ENCODE measurements around the gene MXD4. TPM values are rescaled to one million over a fixed set of nuclear protein-coding genes. Genes with fewer than 3 reads are reported as not detected.
"Not testable (repeated sequence)": the region's sequence is repeated elsewhere in the genome, so short reads cannot be mapped to it uniquely, and the experiment has no call there.

The MXD4 gene
- total RNA-seq, 1 experiment from 2014 or later = 22.1 TPM

DNA sequence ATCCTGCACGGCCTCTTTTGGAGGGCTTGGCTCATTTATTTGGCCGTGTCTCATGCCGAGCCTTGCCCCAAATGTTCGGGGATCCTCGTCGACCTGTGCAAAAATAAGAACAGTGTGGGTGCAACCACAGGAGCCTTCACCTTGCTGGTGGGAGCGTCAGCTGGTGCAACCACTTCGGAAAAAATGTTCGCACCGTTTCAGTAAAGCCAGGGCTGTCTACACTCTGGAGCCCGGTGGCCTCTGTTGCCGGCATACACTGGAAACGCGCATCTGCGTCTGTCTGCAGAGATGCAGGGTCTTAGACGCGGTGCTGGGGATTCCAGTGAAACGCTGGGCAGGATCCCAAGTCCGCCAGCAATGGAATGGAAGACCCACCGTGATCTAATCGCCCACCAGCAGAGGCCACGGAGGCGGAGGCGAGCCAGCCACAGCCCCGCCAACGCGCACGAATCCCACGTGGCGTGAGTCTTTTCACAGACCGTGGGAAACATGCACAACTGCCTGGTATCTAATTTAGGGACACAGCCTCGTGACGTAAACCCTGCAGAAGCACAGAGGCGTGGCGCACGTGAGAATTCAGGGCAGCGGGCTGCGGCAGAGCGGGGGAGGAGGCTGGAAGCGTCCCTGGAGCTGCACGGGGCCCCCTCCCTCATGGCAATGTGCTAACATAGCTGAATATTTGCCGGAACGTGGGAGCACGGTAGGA is 13.8 kb upstream of the MXD4 start:
- no peak for DNase-seq (ENCODE audit: low spot score)

DNA sequence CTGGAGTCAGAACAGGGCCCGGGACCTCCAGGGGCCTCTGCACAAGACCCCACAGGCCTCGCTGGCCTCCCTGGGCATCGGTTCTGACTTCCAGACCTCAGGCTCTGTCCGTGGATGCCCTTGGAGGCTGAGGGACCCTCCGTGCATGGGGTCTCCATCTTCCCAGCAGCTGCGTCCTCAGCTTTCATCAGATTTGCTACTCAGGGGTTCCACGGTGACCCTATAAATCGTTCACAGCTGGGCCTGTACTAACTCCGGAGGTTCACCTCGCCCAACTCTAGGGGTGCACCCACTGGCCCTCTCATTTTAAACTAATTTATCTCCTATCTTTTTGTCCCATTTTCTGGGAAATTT is 13.1 kb upstream of the MXD4 start:
- not testable (repeated sequence) for DNase-seq (ENCODE audit: low spot score)

DNA sequence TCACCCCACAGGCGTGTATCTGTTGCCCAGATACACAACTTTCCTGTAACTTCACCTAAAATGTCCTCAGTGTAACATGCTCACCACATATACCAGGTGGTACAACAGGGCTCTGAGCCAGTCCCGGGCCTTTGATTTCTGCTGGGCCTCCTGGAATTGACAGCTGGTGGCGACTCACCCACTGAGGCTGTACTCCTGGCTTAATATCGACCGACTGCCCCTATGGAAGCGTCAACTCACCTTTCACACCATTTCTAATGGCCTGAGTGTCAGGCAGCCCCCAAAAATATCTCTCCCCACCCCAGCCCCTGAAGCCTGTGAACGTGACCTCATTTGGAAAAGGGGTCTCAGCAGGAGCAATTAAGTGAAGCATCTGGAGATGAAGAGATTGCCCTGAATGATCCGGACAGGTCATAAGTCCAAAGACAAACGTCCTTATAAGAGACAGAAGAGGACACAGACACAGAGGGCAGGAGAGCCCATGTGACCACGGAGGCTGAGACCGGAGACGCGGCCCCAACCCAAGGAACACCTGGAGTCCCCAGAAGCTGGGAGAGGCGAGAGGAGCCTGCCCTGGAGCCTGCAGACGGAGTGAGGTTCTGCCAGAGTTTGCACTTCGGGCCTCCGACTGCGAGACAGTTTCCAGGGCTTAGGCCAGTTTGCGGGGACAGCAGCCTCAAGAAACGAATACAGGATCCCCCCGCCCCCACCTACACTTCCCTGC is 12.6 kb upstream of the MXD4 start:
- DNase-seq (ENCODE audit: low spot score) = no peak

DNA sequence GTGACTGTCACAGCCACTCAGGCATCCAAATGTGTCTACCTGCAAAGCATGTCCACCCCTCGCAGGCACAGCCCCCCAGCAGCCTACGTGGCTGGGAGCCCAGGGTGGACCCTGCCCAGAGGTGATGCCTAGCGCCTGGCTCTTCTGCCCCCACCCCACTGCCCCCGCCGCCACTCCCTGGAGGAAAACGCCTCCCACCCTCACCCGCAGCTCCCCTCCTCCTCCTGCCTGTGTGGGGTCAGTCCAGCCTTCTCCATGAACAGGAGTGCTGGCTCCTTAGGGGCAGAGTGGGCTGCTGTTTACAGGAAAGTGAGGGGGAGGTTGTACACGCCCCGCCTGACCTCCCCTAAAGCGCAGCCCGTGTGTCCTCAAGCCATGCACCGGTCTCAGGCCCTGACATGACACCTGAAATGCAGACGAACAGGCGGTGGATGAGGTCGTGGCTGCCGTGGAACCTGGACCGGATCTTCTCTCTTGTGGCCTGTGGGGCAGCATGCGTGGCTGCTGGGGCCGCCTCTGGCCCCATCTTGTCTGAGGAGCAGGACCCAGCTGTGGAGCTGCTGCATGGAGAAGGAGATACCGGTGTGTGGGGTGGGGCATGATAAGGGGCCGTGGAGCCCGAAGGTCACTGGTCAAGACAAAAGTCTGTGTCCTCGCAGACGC is 11.9 kb upstream of the MXD4 start:
- DNase-seq (ENCODE audit: low spot score) = no peak

DNA sequence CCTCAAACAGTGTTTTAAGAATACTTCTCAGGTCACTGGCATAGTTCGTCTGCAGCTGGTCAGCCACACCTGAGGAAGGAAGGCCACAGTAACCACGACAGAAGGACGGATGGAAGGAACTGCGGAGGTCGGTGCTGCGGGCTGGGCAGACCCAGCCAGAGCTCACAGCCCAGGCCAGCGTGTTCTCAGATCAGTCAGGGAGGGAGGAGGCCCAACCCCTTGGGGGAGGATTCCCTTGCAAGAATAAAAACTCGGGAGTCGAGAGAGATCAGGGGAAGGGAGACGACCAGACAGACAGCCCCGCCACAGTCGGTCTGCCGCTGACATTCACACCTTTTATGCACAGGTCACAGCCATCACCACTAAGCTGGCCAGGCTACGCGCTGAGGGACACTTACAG is 11.3 kb upstream of the MXD4 start:
- DNase-seq (ENCODE audit: low spot score) = no peak

DNA sequence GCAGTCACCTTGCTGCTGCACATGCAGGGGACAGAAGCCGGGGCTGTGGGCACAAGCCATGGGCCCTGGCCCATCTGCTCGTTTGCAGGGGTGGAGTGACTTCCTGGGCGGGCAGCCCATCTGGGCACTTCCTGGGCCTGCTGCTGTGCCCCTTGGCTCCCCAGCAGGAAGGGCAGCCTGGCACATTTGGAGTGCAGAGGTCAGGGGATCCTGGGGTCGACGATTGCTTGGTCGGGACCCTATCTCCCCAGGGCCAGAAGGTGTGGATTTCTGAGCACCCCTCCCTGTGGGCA is 10.9 kb upstream of the MXD4 start:
- no peak for DNase-seq (ENCODE audit: low spot score)

DNA sequence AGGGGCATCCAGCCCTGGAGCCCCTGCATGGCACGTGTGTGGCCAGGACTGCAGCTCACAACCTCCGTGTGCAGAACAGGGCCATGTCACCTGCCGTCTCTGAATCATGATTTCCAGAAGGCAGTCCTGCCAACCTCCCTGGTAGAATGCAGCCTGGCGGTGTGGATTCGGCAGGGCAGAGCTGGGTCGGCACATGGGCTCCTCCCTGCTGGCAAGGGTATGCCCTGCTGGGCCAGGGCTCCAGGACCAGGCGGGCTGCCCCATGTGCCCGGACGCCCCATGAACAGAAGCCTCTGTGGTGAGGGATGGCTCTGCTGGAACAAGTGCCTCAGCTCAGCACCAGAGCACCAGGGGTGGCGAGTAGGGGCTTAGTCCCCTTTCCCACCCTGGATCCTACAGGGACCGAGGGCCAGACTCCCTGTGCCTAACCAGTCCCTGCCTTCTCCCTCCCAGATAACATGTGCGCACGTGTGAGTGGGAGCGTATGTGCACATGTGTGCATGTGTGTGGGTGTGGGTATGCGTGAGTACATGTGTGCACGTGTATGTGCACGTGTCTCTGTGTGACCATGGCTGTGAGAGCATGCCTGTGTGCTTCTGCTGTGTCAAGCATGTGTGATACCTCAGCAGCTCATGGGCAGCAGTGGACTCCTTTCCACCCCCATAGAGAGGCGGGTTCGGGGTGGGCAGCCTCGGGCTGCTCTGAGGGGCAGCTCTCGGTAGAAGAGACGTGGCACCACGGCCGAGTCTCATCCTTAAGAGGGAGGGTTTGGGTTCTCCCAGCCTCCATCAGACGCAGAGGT is 10.3 kb upstream of the MXD4 start:
- DNase-seq (ENCODE audit: low spot score) = no peak

DNA sequence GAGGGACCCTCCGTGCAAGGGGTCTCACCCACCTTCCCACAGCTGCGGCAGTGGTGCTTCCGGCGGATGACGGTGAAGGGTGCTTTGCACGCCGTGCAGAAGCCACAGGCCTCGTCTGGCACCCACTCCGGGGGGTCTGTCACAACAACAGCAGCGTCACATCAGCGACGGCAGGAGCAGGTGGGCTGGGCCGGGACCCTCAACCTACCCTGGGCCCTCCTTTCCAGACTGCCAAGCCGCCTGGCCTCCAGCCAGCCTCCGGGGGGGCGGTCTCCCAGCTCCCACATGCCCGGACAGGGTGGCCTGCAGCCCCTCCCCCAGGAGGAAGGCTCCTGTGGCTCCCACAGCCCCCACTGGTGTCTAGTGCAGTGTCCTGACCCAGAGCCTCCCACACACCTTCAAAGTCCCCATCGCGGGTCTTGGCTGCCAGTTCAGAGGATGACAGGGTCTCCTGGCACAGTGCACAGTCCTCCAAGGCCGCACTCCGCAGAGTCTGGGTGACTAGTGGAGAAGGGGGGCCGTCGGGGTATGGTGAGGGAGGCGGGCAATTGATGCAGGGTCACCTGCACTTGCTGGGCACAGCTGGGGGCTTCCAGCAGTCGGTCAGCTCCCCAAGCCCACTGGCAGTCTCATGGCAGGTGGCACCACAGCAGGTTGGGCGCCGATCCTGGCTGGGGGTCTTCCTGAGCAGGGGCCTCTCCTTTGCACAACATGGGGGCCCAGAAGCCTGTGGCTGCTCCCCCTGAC is 9.5 kb upstream of the MXD4 start:
- DNase-seq (ENCODE audit: low spot score) = no peak

DNA sequence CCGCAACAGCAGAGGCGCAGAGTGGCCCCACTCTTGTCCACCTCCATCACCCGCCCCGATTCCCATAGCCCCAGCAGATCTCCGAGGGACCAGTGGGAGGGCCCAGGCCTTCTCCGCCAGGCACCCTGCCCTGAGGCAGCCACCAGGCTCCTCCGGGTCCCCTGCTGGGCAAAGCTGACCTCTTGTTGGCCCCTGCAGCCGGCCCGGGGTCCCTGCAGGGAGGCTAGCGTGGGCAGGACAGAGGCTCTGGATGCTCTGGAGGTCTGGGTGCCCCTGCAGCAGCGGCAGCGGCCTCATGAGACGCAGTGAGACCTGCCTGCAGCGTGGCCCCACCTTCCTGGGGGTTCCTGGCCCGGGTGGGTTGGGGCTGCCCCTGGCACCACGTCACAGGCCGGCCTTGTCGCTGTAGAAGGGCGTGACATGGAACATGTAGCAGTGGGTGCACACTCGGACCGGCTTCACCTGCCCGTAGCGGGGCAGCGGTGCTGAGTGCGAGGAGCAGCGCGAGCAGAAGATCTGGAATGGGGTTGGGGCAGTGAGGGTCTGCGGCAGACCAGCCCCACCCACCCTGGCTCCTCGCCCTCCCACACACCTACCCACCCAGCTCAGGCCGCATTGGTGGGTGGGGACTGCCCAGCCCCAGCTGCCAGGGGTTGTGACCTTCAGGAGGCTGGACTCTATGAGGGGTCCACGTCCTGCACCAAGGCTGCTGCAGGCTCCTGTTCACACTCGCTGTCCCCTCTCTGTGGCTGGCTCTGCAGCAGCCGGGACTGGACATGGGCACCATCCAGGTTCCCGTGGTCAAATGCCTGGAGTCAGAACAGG is 8.6 kb upstream of the MXD4 start:
- DNase-seq (ENCODE audit: low spot score) = no peak

DNA sequence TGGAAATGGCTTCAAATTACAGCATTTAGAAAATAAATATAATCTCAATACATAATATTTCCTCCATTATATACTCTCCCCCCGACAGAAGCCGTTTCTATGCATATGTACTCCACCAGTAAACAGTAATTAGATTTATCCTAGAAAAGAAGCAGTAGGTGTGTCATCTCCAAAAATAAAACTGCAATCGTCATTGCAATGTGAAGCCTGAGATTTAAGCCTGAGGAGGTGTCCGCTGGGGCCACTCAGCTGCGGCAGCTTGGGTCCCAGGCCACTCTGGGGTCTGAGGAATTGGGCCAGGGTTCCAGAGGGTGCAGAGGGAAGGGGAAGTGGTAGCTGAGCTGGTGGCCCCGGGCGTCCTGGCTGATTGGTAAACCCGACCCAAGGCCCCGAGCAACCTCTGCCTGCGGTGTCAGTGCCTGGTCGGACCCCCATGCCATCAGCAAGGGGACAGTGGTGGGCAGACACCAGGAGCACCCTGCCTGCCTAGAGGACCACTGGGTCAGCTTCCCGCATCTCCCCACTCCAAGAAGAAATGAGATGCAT is 7.8 kb upstream of the MXD4 start:
- DNase-seq (ENCODE audit: low spot score) = no peak

DNA sequence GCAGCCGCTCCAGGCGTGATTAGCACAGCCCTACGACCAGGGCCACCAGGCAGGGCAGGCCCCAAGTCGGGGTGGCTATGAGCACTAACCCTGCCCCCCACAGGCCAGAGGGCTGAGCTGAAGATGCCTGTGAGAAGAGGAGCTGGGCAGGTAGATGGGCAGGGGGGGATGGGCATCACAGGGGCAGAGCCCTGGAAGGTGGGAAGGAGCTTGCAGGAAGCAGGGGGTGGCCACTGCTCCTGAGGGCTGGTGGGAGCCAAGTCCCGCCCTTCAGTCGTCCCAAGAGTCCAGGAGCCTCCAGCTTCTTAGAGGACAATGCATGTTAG is 7.3 kb upstream of the MXD4 start:
- no peak for DNase-seq (ENCODE audit: low spot score)

DNA sequence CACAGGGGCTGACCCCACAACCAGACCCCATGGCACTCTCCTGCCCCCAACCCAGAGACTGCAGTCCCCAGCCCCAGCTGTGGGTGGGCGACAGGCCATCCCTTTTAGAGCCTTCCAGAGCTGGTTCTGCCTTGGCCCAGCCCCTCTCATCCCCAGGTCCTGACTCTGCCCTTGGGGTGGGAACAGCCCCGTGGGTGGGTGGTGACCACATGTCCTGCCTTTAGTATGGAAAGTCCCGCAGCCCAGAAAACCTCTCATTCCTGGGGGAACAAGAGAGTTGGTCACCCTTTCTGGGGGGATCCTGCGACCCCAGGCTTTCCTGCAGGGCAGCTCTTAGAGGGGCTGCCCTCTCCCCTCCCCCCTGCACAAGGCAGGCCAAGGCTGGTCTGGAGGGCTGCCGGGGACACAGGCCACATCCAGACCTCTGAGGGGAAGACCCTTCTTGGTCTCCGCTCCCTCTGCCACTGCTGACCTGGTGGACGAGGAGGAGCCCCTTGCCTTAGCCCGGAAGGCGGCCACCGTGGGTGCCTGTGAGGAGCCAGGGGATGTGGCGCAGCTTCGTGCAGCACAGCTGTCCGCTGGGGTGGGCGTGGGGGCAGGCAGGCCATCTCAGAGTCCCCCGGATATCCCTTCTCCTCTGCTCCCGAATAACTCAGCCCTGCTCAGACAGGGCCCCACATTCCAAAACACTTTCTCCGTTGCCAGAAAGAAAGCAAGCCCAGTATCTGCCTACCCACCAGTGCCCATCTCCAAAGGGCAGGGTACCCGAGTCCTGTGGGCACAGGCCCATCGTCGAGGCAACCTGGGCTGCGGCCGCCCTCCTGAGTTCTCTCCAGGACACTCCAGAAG is 6.7 kb upstream of the MXD4 start:
- DNase-seq (ENCODE audit: low spot score) = no peak

DNA sequence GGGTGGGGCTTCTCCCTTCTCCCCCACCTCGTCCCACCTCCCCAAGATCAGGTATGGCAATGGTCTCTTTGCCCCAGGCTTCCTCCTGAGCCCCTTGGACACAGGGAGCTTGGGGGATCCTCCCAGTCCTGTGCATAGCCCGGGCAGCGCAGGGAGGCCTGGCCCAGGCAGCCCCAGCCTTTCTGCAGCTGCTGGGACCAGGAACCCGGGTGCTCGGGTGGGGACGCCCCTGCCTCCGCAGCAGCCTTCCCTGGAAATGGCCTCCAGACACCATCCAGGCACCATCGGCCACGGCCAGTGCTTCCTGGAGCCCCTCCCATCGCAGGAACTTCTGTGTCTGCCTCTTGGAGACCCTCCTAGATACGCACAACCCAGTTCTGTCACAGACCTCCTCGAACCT is 5.9 kb upstream of the MXD4 start:
- DNase-seq (ENCODE audit: low spot score) = no peak

DNA sequence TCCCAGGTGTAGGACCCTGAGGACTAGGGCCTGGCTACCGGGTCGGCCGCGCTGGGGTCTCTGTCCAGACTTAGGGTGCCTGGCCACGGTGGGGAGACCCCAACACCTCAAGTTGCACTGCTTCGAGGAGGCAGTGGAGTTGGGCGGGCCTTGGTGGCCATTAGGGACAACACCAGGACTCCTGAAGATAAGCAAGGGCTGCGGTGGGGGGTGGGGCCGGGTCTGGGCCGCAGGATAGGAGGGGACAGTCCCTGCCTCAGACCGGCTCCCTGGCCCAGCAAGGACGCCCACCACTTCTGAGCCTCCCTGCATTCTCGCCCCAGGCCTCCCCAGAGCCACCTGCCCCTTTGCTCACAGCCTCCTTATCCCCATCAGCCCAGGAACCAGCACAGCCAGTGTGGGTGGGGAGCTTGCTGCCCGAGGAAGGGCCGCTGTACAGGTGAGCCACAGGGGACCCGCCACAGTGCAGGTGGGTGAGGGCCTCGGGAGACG is 5.5 kb upstream of the MXD4 start:
- no peak for DNase-seq (ENCODE audit: low spot score)

DNA sequence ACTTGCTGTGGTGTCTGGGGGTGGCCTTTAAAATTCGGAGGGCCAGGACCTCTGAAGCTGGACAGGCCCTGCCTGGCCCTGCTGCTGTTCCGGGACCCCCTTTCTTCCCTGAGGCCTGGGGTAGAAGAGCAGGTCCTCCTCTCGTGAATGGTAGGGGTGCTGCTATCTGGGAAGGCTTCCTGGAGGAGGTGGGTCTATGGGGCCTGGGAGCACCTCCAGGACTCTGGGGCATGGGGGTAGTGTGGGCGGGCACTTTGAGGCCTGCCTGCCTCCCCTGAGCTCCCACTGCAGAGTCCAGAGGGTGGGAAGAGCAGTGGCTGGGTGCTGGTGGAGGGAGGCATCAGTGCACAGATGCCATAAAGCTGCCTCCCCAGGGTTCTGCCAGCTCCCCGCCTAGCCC is 4.9 kb upstream of the MXD4 start:
- DNase-seq (ENCODE audit: low spot score) = no peak

DNA sequence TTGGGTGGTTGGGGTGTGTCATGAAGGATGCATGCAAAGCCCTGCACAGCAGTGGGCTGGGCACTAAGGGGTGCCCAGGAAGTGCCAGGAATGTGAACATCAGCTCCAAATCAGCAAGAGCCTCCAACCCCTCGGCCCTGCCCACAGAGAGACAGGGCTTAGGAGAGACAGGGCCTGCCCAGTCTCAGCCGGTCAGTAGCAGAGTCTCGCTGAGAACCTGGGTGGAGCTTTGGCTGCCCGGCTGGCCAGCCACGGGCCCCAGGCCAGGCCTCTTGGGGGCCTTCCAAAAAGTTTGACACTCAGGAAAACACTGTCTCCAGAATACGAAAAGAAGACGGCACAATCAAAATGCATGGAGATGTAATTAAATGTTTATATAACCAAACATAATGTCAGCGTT is 4.3 kb upstream of the MXD4 start:
- no peak for DNase-seq (ENCODE audit: low spot score)

DNA sequence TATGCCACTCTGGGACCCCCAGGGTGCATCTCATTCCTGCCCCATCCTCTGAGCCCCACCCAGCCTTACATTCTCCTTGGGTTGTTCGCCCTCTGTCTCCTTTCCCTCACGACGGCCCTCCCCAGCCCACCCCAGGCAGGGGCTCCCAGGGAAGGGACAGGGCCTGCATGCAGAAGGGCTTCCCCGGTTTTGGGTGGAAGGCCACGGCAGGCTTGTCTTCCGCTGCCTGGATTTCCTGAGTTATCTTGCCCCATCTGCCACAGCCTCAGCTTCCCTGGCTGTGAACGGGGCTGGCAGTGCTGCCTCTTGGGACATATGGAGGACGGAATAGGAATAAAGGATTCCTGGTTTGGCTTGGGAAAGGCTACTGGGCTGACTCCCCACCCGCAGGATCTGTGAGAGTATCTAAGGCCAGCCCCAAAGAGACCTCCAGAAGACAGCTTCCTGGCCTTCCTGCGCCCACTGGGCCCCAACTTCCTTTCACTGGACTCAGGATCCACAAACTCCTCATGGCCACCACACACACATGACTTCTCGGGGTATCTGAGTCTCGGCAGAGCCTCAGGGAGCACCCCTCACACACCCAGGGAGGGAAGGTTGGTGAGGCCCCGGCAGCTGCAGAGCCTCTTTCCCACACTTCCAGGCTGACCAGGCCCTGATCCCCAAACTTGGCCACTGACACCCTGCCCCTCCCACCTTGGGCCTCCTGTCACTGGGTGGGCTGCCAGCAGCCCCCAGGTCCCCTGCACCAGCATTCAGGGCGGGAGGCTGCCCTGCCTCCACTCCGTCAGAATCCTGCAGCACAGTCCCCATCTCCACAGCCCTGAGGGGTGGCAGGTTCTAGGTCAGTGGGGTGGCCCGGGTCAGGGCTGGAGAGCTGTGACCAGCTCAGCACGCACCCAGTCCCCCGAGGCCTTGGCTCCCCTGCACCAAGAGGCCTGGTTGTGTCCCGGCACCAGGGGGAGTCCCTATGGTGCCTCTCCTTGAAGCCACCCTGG is 3.5 kb upstream of the MXD4 start:
- DNase-seq (ENCODE audit: low spot score) = no peak

DNA sequence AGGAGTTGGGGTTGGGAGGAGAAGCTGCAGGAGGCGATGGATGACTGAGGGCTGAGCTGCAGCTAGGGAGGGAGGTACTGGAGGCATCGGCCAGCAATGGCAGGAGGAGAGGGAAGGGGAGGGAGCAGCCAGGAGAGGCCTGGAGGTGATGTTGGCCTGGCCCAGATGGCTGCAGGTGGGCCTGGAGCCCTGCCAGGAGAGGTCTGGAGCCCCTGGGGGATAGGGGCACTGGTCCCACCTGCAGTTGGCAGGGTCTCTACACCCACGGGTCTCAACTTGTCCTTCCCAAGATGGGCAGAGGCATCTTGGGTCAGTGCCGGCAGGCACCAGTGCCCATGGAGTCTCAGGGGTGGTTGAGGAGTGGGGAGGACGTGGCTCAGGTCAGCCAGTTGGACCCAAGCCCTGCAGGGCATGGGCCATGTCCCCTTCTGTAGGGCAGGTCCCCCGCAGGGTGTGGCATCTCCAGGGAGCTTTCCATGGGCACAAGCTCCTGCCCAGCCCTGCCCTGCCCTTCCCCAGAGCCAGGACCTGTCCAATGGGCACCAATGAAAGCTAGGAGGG is 2.7 kb upstream of the MXD4 start:
- no peak for DNase-seq (ENCODE audit: low spot score)

Measured in H4 (cell line).